Thyroid gland (tissue), 4 donors: Measurements from ENCODE around the gene SESN3. TPM values are rescaled to one million over a fixed set of nuclear protein-coding genes. Genes with fewer than 3 reads are reported as not detected.

Experiments
- DNase-seq, 2 donors: peaks; one replicate each; pipeline ENCODE4 v3.0.0-alpha.2; 2019
- H3K27ac ChIP-seq, 3 donors: fragments of 200-600 bp; sonication (generic); 1 replicate in 2 of 3; 2 replicates in 1 of 3; pipeline ENCODE4 v1.5.1; 2016 to 2019; ENCODE audit warnings: mild to moderate bottlenecking in 1 of 3, moderate library complexity in 1 of 3
- H3K27me3 ChIP-seq: fragments of 200-600 bp; sonication (generic); one replicate; pipeline ENCODE4 v1.5.1; 2019
- H3K36me3 ChIP-seq, 2 donors: fragments of 200-600 bp; sonication (generic); one replicate each; pipeline ENCODE4 v1.5.1; 2016 to 2019
- H3K4me1 ChIP-seq, 2 donors: fragments of 200-600 bp; sonication (generic); one replicate each; pipeline ENCODE4 v1.5.1; 2017 to 2019
- H3K4me3 ChIP-seq, 3 donors: fragments of 200-600 bp; sonication (generic); replicated peaks in 1 of 3; 1 replicate in 2 of 3; 2 replicates in 1 of 3; pipeline ENCODE4 v1.5.1; 2016; ENCODE audit warnings: mild to moderate bottlenecking in 1 of 3
- H3K9me3 ChIP-seq: fragments of 200-600 bp; sonication (generic); one replicate; pipeline ENCODE4 v1.5.1; 2017
- CTCF ChIP-seq, 6 experiments: fragments of 200-600 bp in 3 of 6; fragments of 450-650 bp in 3 of 6; sonication (generic) in 3 of 6; IDR thresholded peaks; one replicate each; pipeline ENCODE4 v1.5.1; 2016 to 2019; ENCODE audit warnings: antibody characterized with exemption in 6 of 6, mild to moderate bottlenecking in 2 of 6, inconsistent platforms in 1 of 6, moderate library complexity in 1 of 6
- POLR2A ChIP-seq, 2 donors: fragments of 450-650 bp; IDR thresholded peaks; one replicate each; pipeline ENCODE4 v1.6.1; 2017; ENCODE audit warnings: antibody characterized with exemption in 2 of 2, mild to moderate bottlenecking in 2 of 2, moderate library complexity in 1 of 2
- WGBS, 2 donors: methylation state at CpG; one replicate each; pipeline ENCODE4 v1.1.5; 2017; 5-methylcytosine and 5-hydroxymethylcytosine counted together
- intact Hi-C: fragments of 100-400 bp; cut with DNase I; formaldehyde crosslinking; loops from one replicate; pipeline ENCODE4 v1.15.1; 2023
- total RNA-seq, 4 donors: library from RNA; depleted of rRNA; stranded (reverse); fragments of >200 nt; gene quantifications; one replicate each; pipeline ENCODE4 v1.2.3, GENCODE V29; 2016

The SESN3 gene
- total RNA-seq, 4 donors from 2014 or later = 54.3 to 82.2 (median 71.8) TPM

GRCh38 chr11:95175818-95176380, 55.1 kb downstream of the SESN3 start:
- Histone ChIP-seq H3K27me3 (no peaks in the 10 kb centered on the region), H3K4me1 (no peaks in the 10 kb centered on the region), H3K36me3 (peaks cover 21 to 40% of the 10 kb centered on the region in 2 donors), H3K9me3 (no peaks in the 10 kb centered on the region), H3K4me3 (no peak overlapping the region), H3K27ac (no peak overlapping the region)
- intact Hi-C loops = no loop called here
- WGBS, 2 donors = 88 to 90% methylated on average over 4 of the region's 4 CpGs
- DNase-seq = no peak
- TF ChIP-seq CTCF (IDR thresholded peaks at IDR 0.05) (no peak), POLR2A (IDR thresholded peaks at IDR 0.05) (no peak)

- Histone ChIP-seq H3K4me3 (no peak overlapping the region), H3K27ac (no peak overlapping the region), H3K27me3 (no peaks in the 10 kb centered on the region), H3K4me1 (no peaks in the 10 kb centered on the region), H3K9me3 (no peaks in the 10 kb centered on the region), H3K36me3 (peaks cover 10 to 16% of the 10 kb centered on the region in 2 donors)
- TF ChIP-seq POLR2A (IDR thresholded peaks at IDR 0.05) (no peak), CTCF (IDR thresholded peaks at IDR 0.05) (no peak)
- WGBS, 2 donors = 97% methylated on average over 5 of the region's 5 CpGs
- no peak for DNase-seq
- intact Hi-C loops = no loop called here
Observed at GRCh38 chr11:95170294-95170693, 60.7 kb downstream of the SESN3 start.

DNA sequence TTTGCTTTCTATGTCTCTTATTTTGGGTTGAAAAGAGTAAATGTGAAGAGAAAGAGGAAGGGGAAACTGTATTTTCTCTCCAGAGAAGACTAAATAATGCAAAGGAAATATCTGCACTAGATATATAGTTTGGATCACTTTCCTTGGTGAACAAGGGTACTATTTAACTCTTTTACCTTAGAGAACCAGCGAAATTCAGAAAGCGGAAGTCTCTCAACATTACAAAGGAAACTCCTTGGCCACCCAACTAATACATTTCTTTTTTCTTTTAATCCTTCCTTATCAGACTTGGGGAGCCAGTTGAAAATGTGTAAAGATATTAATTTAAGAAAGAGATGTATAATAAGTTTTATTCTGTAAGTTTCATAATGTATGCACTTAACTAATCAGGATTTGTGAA, 64.2 kb downstream of the SESN3 start:
- Histone ChIP-seq H3K9me3 (no peaks in the 10 kb centered on the region), H3K36me3 (no peaks in the 10 kb centered on the region), H3K27me3 (no peaks in the 10 kb centered on the region), H3K27ac (no peak overlapping the region), H3K4me1 (no peaks in the 10 kb centered on the region), H3K4me3 (no peak overlapping the region)
- intact Hi-C loops = no loop called here
- no peak for DNase-seq
- TF ChIP-seq POLR2A (IDR thresholded peaks at IDR 0.05) = no peak
- no peak for TF ChIP-seq CTCF (IDR thresholded peaks at IDR 0.05)
- WGBS, 2 donors = 88 to 90% methylated on average over 2 of the region's 2 CpGs

GRCh38 chr11:95165638-95166037, 65.4 kb downstream of the SESN3 start:
- Histone ChIP-seq H3K4me3 (no peak overlapping the region), H3K9me3 (no peaks in the 10 kb centered on the region), H3K27ac (no peak overlapping the region), H3K27me3 (no peaks in the 10 kb centered on the region), H3K36me3 (no peaks in the 10 kb centered on the region), H3K4me1 (no peaks in the 10 kb centered on the region)
- no peak for DNase-seq
- no peak for TF ChIP-seq POLR2A (IDR thresholded peaks at IDR 0.05)
- TF ChIP-seq CTCF (IDR thresholded peaks at IDR 0.05) = no peak
- intact Hi-C loops = no loop called here

GRCh38 chr11:95163106-95163505, 67.9 kb downstream of the SESN3 start:
- H3K4me3 ChIP-seq = no peak overlapping the region
- no peaks in the 10 kb centered on the region for H3K36me3 ChIP-seq
- H3K27ac ChIP-seq = no peak overlapping the region
- no peaks in the 10 kb centered on the region for H3K9me3 ChIP-seq
- no peak for DNase-seq
- no peak for TF ChIP-seq POLR2A (IDR thresholded peaks at IDR 0.05)
- no peak for TF ChIP-seq CTCF (IDR thresholded peaks at IDR 0.05)
- intact Hi-C loops = no loop called here
- H3K4me1 ChIP-seq = no peaks in the 10 kb centered on the region
- no peaks in the 10 kb centered on the region for H3K27me3 ChIP-seq
- 55 to 61% methylated on average over 4 of the region's 4 CpGs for WGBS, 2 donors
